Vagina (tissue), 2 donors: Measurements from ENCODE around the gene AKAP13.

Source experiments
- POLR2A ChIP-seq, 2 donors: fragments of 450-650 bp; IDR thresholded peaks; one replicate each; pipeline ENCODE4 v1.6.1; 2017; ENCODE audit warnings: antibody characterized with exemption in 2 of 2, mild to moderate bottlenecking in 2 of 2, moderate library complexity in 2 of 2
- POLR2AphosphoS5 ChIP-seq, 2 donors: sonication (generic); formaldehyde crosslinking; IDR thresholded peaks; one replicate each; pipeline ENCODE4 v1.9.0; 2017; ENCODE audit warnings: antibody characterized with exemption in 2 of 2, mild to moderate bottlenecking in 2 of 2, low read depth in 1 of 2; ENCODE audit not compliant: insufficient read depth in 1 of 2
- TF ChIP-seq, protein P1 (sequence below), 3 experiments: fragments of 450-650 bp in 2 of 3; fragments of 200-600 bp in 1 of 3; sonication (generic) in 1 of 3; IDR thresholded peaks; one replicate each; pipeline ENCODE4 v1.5.1; 2017 to 2019; ENCODE audit warnings: antibody characterized with exemption in 3 of 3, mild to moderate bottlenecking in 2 of 3, moderate library complexity in 2 of 3

DNA sequence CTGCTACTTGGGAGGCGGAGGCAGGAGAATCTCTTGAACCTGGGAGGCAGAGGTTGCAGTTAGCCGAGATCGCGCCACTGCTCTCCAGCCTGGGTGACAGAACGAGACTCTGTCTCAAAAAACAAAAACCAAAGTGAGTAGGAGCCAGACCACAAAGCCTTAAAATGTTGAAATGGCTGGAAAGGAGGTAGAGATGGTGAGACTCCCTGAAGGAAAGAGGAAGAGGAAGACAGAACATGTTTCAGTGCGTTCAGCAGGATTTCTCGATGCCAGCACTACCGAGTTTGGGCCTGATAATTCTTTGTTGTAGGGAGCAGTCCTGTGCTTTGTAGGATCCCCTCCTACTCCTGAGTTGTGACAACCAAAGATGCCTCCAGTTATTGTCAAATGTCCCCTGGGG lies 189.9 kb downstream of the AKAP13 start:
- TF ChIP-seq POLR2A (IDR thresholded peaks at IDR 0.05) (no peak), POLR2AphosphoS5 (IDR thresholded peaks at IDR 0.05; ENCODE audit: insufficient read depth in 1 of 2, low read depth in 1 of 2) (no peak)
- TF ChIP-seq, protein P1, sequence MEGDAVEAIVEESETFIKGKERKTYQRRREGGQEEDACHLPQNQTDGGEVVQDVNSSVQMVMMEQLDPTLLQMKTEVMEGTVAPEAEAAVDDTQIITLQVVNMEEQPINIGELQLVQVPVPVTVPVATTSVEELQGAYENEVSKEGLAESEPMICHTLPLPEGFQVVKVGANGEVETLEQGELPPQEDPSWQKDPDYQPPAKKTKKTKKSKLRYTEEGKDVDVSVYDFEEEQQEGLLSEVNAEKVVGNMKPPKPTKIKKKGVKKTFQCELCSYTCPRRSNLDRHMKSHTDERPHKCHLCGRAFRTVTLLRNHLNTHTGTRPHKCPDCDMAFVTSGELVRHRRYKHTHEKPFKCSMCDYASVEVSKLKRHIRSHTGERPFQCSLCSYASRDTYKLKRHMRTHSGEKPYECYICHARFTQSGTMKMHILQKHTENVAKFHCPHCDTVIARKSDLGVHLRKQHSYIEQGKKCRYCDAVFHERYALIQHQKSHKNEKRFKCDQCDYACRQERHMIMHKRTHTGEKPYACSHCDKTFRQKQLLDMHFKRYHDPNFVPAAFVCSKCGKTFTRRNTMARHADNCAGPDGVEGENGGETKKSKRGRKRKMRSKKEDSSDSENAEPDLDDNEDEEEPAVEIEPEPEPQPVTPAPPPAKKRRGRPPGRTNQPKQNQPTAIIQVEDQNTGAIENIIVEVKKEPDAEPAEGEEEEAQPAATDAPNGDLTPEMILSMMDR (IDR thresholded peaks at IDR 0.05): no peak
